IgD-negative memory B cell (primary cell): ENCODE measurements around the gene ZNF213. TPM values are rescaled to one million over a fixed set of nuclear protein-coding genes. Genes with fewer than 3 reads are reported as not detected.
A peak's percentile ranks its signal among the peaks of the same experiment; 100 is the strongest.
"Not testable (repeated sequence)": the region's sequence is repeated elsewhere in the genome, so short reads cannot be mapped to it uniquely, and the experiment has no call there.

ENCODE experiments used
- H3K27ac Mint-ChIP-seq, 3 donors: one replicate each; pipeline ENCODE4 v1.8.0; 2020 to 2022; ENCODE audit warnings: mild to moderate bottlenecking in 3 of 3, mixed read lengths in 3 of 3, moderate library complexity in 1 of 3
- H3K27me3 Mint-ChIP-seq: one replicate; pipeline ENCODE4 v1.8.0; 2021; ENCODE audit warnings: mixed read lengths
- H3K36me3 Mint-ChIP-seq: one replicate; pipeline ENCODE4 v1.8.0; 2020; ENCODE audit warnings: mild to moderate bottlenecking, mixed read lengths
- H3K4me1 Mint-ChIP-seq, 3 donors: one replicate each; pipeline ENCODE4 v1.8.0; 2020 to 2022; ENCODE audit warnings: mixed read lengths in 3 of 3, mild to moderate bottlenecking in 1 of 3
- H3K4me3 Mint-ChIP-seq, 4 donors: one replicate each; pipeline ENCODE4 v1.8.0; 2020 to 2022; ENCODE audit warnings: mild to moderate bottlenecking in 4 of 4, mixed read lengths in 4 of 4, moderate library complexity in 3 of 4
- H3K9me3 Mint-ChIP-seq, 3 donors: one replicate each; pipeline ENCODE4 v1.8.0; 2020 to 2021; ENCODE audit warnings: mixed read lengths in 3 of 3, mild to moderate bottlenecking in 1 of 3
- polyA plus RNA-seq: library from polyadenylated mRNA; unstranded; fragments of 300-500 nt; fragmentation: Illumina TruSeq; gene quantifications from one replicate; pipeline ENCODE4 v1.2.3, GENCODE V29; 2021

The ZNF213 gene
- polyA plus RNA-seq, 1 donor from 2014 or later: 1.9 TPM

GRCh38 chr16:3174618-3175148 is 39.9 kb downstream of the ZNF213 start:
- H3K27me3 Mint-ChIP-seq: peaks cover 67% of the 10 kb centered on the region
- peaks cover 12 to 22% (median 16%) of the 10 kb centered on the region in 3 donors for H3K4me1 Mint-ChIP-seq
- H3K27ac Mint-ChIP-seq: peak overlapping the region in 2 of 3 donors; percentile 23 to 81
- H3K9me3 Mint-ChIP-seq: peaks cover 0 to 10% (median 0%) of the 10 kb centered on the region in 3 donors
- peaks cover 2% of the 10 kb centered on the region for H3K36me3 Mint-ChIP-seq
- H3K4me3 Mint-ChIP-seq: no peak overlapping the region

- Mint-ChIP-seq H3K4me1 (peaks cover 12 to 22% (median 18%) of the 10 kb centered on the region in 3 donors), H3K27me3 (peaks cover 67% of the 10 kb centered on the region), H3K9me3 (peaks cover 0 to 10% (median 0%) of the 10 kb centered on the region in 3 donors), H3K36me3 (peaks cover 2% of the 10 kb centered on the region), H3K4me3 (peak overlapping the region; percentile 12 to 62 (median 54)), H3K27ac (peak overlapping the region; percentile 63 to 86 (median 84))
Measured at GRCh38 chr16:3175157-3176093, 40.6 kb downstream of the ZNF213 start.

DNA sequence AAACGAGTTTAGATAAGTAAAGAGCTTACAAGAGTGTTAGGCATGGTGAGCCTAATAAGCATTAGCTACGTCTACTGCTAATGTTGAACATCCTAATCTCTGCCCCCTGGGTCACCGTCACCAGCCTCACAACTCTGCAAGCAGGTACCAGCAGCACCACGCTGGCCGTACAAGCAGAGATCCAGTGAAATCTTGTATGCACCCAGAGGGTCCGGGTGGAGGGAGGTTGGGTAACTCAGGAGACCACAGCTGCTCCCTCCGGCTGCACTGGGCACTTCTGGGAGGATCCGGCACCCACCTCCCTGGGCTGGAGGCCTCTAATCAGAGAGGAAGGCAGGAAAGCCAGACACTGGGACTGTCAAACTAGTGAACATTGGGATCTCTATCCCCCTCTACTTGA is 44.8 kb downstream of the ZNF213 start:
- H3K4me1 Mint-ChIP-seq: peaks cover 11 to 16% (median 13%) of the 10 kb centered on the region in 3 donors
- peaks cover 0 to 16% (median 0%) of the 10 kb centered on the region in 3 donors for H3K9me3 Mint-ChIP-seq
- H3K27ac Mint-ChIP-seq: peak overlapping the region in 1 of 3 donors; percentile 88
- peaks cover 72% of the 10 kb centered on the region for H3K27me3 Mint-ChIP-seq
- H3K36me3 Mint-ChIP-seq: peaks cover 4% of the 10 kb centered on the region
- peak overlapping the region in 1 of 4 donors; percentile 5 for H3K4me3 Mint-ChIP-seq

DNA sequence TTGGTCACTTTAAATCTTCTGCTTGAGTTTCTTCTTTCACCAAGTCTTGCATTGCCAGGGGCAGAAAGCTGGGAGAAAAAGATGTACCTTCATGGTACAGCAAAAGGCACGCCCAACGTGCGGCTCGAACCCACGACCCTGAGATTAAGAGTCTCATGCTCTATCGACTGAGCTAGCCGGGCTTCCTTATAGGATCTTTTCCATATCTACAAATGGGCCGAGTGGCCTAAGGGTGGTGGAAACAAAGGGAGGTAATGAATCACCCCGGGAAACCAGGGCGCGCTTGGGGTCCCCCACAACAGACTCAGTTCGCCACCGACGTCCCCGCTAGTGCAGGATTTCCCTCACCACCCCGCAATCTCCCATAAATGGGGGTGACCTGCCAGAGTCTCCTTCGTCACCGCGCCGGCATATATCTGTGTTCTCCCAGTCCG is 45.6 kb downstream of the ZNF213 start:
- H3K27me3 Mint-ChIP-seq: peaks cover 69% of the 10 kb centered on the region
- H3K36me3 Mint-ChIP-seq: peaks cover 4% of the 10 kb centered on the region
- H3K9me3 Mint-ChIP-seq: peaks cover 0 to 16% (median 0%) of the 10 kb centered on the region in 3 donors
- H3K27ac Mint-ChIP-seq: peak overlapping the region; percentile 35 to 88 (median 69)
- peak overlapping the region in 1 of 4 donors; percentile 5 for H3K4me3 Mint-ChIP-seq
- H3K4me1 Mint-ChIP-seq: peaks cover 11 to 16% (median 13%) of the 10 kb centered on the region in 3 donors

- Mint-ChIP-seq H3K9me3 (peaks cover 0 to 16% (median 4%) of the 10 kb centered on the region in 3 donors), H3K27me3 (peaks cover 67% of the 10 kb centered on the region), H3K4me1 (peaks cover 11 to 13% (median 13%) of the 10 kb centered on the region in 3 donors), H3K27ac (peak overlapping the region in 2 of 3 donors; percentile 86 to 88), H3K4me3 (peak overlapping the region in 3 of 4 donors; percentile 64 to 84 (median 66))
- H3K36me3 Mint-ChIP-seq: not testable (repeated sequence)
Measured at GRCh38 chr16:3182293-3182607, 47.4 kb downstream of the ZNF213 start.

GRCh38 chr16:3182608-3183444 is 48.0 kb downstream of the ZNF213 start:
- Mint-ChIP-seq H3K36me3 (peaks cover 3% of the 10 kb centered on the region), H3K4me3 (peak overlapping the region; percentile 57 to 84 (median 65)), H3K9me3 (peaks cover 0 to 20% (median 4%) of the 10 kb centered on the region in 3 donors), H3K4me1 (peaks cover 11 to 16% (median 13%) of the 10 kb centered on the region in 3 donors), H3K27me3 (peaks cover 68% of the 10 kb centered on the region), H3K27ac (peak overlapping the region; percentile 83 to 93 (median 89))

DNA sequence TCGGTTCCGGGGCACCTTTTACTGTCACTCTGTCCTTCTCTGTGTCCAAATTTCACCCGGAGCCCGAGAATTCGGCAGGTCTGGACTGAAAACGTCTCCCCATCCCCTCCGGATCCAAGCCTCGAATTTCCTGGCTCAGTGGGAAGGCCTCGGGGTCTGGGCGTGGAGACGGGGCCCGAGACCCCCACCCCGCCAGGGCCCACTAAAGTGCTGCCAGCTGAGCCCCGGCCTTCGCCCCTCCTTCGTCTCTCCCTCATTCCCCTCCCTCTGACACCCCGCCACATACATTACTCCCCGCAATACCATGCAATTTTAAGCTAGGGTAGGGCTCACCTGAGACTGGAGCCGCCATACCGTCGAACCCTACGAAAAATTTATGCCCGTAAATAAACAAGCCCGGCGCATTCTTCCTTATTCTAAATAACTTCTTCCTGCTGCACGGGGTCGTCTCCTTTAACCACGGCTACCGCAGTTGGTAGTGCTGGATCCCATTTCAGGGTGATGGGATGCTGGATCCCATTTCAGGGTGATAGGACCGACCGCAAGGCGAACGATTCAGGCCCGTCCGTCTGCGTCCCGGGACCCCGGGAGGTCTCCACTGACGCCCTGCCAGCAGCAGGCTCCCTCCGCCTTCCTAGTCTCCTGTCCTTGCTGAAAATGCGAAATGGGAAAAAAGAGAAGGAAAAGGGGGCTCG is 48.8 kb downstream of the ZNF213 start:
- Mint-ChIP-seq H3K4me3 (peak overlapping the region; percentile 61 to 81 (median 66)), H3K27me3 (peaks cover 73% of the 10 kb centered on the region), H3K4me1 (peaks cover 11 to 21% (median 13%) of the 10 kb centered on the region in 3 donors), H3K27ac (peak overlapping the region; percentile 83 to 93 (median 89)), H3K36me3 (peaks cover 3% of the 10 kb centered on the region), H3K9me3 (peaks cover 0 to 20% (median 4%) of the 10 kb centered on the region in 3 donors)

- H3K27me3 Mint-ChIP-seq: peaks cover 76% of the 10 kb centered on the region
- H3K4me1 Mint-ChIP-seq: peaks cover 21 to 28% (median 26%) of the 10 kb centered on the region in 3 donors
- peak overlapping the region in 2 of 3 donors; percentile 91 to 97 for H3K27ac Mint-ChIP-seq
Measured at GRCh38 chr16:3186946-3187690, 52.3 kb downstream of the ZNF213 start.

GRCh38 chr16:3187798-3188674 is 53.2 kb downstream of the ZNF213 start, which contains the start of gene OR1F1:
Gene OR1F1 (plus strand): TSS chr16:3188204.
- Mint-ChIP-seq H3K27me3 (peaks cover 75% of the 10 kb centered on the region), H3K27ac (peak within 1 kb of the TSS; percentile 91 to 98 (median 98)), H3K4me3 (peak within 1 kb of the TSS; percentile 50 to 89 (median 84)), H3K9me3 (peaks cover 0 to 25% (median 9%) of the 10 kb centered on the region in 3 donors), H3K4me1 (peaks cover 21 to 28% (median 23%) of the 10 kb centered on the region in 3 donors), H3K36me3 (peaks cover 3% of the 10 kb centered on the region)

More at GRCh38 chr16:3186946-3187690, 52.3 kb downstream of the ZNF213 start:
- peaks cover 3% of the 10 kb centered on the region for H3K36me3 Mint-ChIP-seq
- peaks cover 0 to 25% (median 9%) of the 10 kb centered on the region in 3 donors for H3K9me3 Mint-ChIP-seq
- H3K4me3 Mint-ChIP-seq: peak overlapping the region in 1 of 4 donors; percentile 76

DNA sequence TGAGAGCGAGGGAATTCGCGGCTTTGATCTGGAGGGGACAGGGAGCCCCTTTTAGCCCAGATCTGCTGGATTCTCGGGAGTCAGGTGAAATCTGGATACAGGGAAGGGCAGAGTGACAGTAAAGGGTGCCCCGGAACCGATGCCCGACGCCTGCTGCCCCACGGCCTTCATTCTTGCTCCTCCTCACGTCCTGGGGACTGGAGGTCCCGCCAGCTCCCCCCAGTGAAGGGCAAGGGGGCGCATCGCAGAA is 53.8 kb downstream of the ZNF213 start:
- Mint-ChIP-seq H3K36me3 (peaks cover 3% of the 10 kb centered on the region), H3K27ac (peak overlapping the region in 2 of 3 donors; percentile 98), H3K4me1 (peaks cover 17 to 28% (median 19%) of the 10 kb centered on the region in 3 donors), H3K4me3 (peak overlapping the region in 3 of 4 donors; percentile 34 to 89 (median 51)), H3K27me3 (peaks cover 75% of the 10 kb centered on the region), H3K9me3 (peaks cover 0 to 23% (median 9%) of the 10 kb centered on the region in 3 donors)

- Mint-ChIP-seq H3K27me3 (peaks cover 76% of the 10 kb centered on the region), H3K36me3 (peaks cover under 1% of the 10 kb centered on the region), H3K27ac (peak overlapping the region; percentile 90 to 98 (median 98)), H3K4me3 (peak overlapping the region; percentile 34 to 89 (median 84)), H3K4me1 (peaks cover 13 to 22% (median 16%) of the 10 kb centered on the region in 3 donors), H3K9me3 (peaks cover 0 to 22% (median 9%) of the 10 kb centered on the region in 3 donors)
Measured at GRCh38 chr16:3188925-3189825, 54.3 kb downstream of the ZNF213 start.

- Mint-ChIP-seq H3K27ac (peak overlapping the region; percentile 90 to 98 (median 98)), H3K36me3 (no peaks in the 10 kb centered on the region), H3K4me1 (peaks cover 11 to 20% (median 13%) of the 10 kb centered on the region in 3 donors), H3K9me3 (peaks cover 0 to 19% (median 9%) of the 10 kb centered on the region in 3 donors), H3K4me3 (peak overlapping the region in 3 of 4 donors; percentile 84 to 89 (median 84)), H3K27me3 (peaks cover 78% of the 10 kb centered on the region)
Measured at GRCh38 chr16:3189869-3190268, 55.0 kb downstream of the ZNF213 start.
